ENCODE measurements around the gene IGFL4.

Gene IGFL4

GRCh38 chr19:45990113-45990728 is 50.6 kb downstream of the IGFL4 start:
- no peak overlapping the region for H3K27ac ChIP-seq (ENCODE audit: extremely low read depth, low read depth, low read length)
- 0 out of 2 replicates have a peak, but pooled peaks cover 3% of the 10 kb centered on the region for H3K4me1 ChIP-seq (ENCODE audit: control insufficient read depth, insufficient read depth, low read length)
- no peak for TF ChIP-seq ZNF148 (tag by site-specific recombination; IDR thresholded peaks at IDR 0.05; ENCODE audit: borderline replicate concordance)
- no peak for TF ChIP-seq ZNF184 (tag by site-specific recombination; IDR thresholded peaks at IDR 0.05)
- no peak for TF ChIP-seq ZNF155 (tag by site-specific recombination; IDR thresholded peaks at IDR 0.05)
- no peak for TF ChIP-seq ZNF654 (tag by site-specific recombination; IDR thresholded peaks at IDR 0.05; ENCODE audit: low read depth)
- TF ChIP-seq ZNF211 (tag by site-specific recombination; IDR thresholded peaks at IDR 0.05; ENCODE audit: low read depth), result no peak
- no peak for TF ChIP-seq ZFP41 (tag by site-specific recombination; IDR thresholded peaks at IDR 0.05; ENCODE audit: borderline replicate concordance)
- no peak for TF ChIP-seq ZEB2 (tag by site-specific recombination; IDR thresholded peaks at IDR 0.05)
- TF ChIP-seq ZNF274 (IDR thresholded peaks at IDR 0.05; ENCODE audit: low read length), result no peak
- TF ChIP-seq ZNF274 (tag by site-specific recombination; IDR thresholded peaks at IDR 0.05; ENCODE audit: borderline replicate concordance), result no peak
- TF ChIP-seq ZNF366 (tag by site-specific recombination; conservative IDR thresholded peaks at IDR 0.05), result no peak
- no peak for TF ChIP-seq ZNF660 (tag by site-specific recombination; IDR thresholded peaks at IDR 0.05)
- no peak for TF ChIP-seq ZNF138 (tag by site-specific recombination; IDR thresholded peaks at IDR 0.05; ENCODE audit: borderline replicate concordance)
- no peak for TF ChIP-seq ZNF433 (tag by site-specific recombination; IDR thresholded peaks at IDR 0.05; ENCODE audit: low read depth)
- ChIA-PET POLR2A (no interaction called here), CTCF (no interaction called here)
- no peak overlapping the region for H3K4me3 ChIP-seq (ENCODE audit: low read depth, low read length)
- H3K9me3 ChIP-seq (ENCODE audit: control insufficient read depth, insufficient read depth, low read depth, low read length), result no peaks in the 10 kb centered on the region
- no peaks in the 10 kb centered on the region for H3K36me3 ChIP-seq (ENCODE audit: control insufficient read depth in 2 of 2, insufficient read depth in 1 of 2, low read length in 2 of 2)
